OCI-LY7 (cell line): ENCODE results near the gene BRSK2. TPM values are rescaled to one million over a fixed set of nuclear protein-coding genes. Genes with fewer than 3 reads are reported as not detected.
"Not testable (repeated sequence)": the region's sequence is repeated elsewhere in the genome, so short reads cannot be mapped to it uniquely, and the experiment has no call there.

Experiments used
- BruUV-seq: library from RNA; stranded (reverse); fragments of 400-500 nt; replicated peaks from 2 replicates; lab custom pipeline; 2021; lab: Mats Ljungman, UMichigan
- CTCF ChIA-PET: fragments of 300-600 bp; sonication (Branson Sonifier 250); formaldehyde crosslinking; loops from one replicate; lab custom pipeline; 2022; ENCODE audit warnings: antibody characterized with exemption; ENCODE audit not compliant: unreplicated experiment; lab: Charles Lee
- POLR2A ChIA-PET: fragments of 300-600 bp; sonication (Branson Sonifier 250); formaldehyde crosslinking; loops from one replicate; lab custom pipeline; 2022; ENCODE audit warnings: antibody characterized with exemption; lab: Charles Lee
- DNase-seq: peaks from one replicate; pipeline ENCODE4 v3.0.0-alpha.2; 2015; ENCODE audit warnings: low spot score
- H2AFZ ChIP-seq: fragments of 200-600 bp; sonication (generic), shearing (Covaris generic); 2 replicates; pipeline ENCODE4 v1.6.1; 2014; ENCODE audit warnings: mild to moderate bottlenecking, antibody characterized with exemption, low read length, moderate library complexity
- H3K27ac ChIP-seq: fragments of 200-600 bp; sonication (generic); 2 replicates; pipeline ENCODE4 v1.5.1; 2014; ENCODE audit warnings: mixed run types, low read depth, mild to moderate bottlenecking, moderate library complexity, low read length, inconsistent platforms; ENCODE audit not compliant: poor library complexity, severe bottlenecking
- H3K36me3 ChIP-seq: fragments of 200-600 bp; sonication (generic); 2 replicates; pipeline ENCODE4 v1.6.1; 2014; ENCODE audit warnings: mild to moderate bottlenecking, antibody characterized with exemption, low read length, moderate library complexity, mixed read lengths; ENCODE audit not compliant: insufficient read depth
- H3K4me1 ChIP-seq: fragments of 200-600 bp; sonication (generic); 2 replicates; pipeline ENCODE4 v1.5.1; 2014; ENCODE audit warnings: mild to moderate bottlenecking, low read length; ENCODE audit not compliant: insufficient read depth, poor library complexity, severe bottlenecking
- H3K4me2 ChIP-seq: fragments of 200-600 bp; sonication (generic); 2 replicates; pipeline ENCODE4 v1.6.1; 2014; ENCODE audit warnings: mild to moderate bottlenecking, low read length
- H3K4me3 ChIP-seq: fragments of 200-600 bp; sonication (generic); 2 replicates; pipeline ENCODE4 v1.5.1; 2014; ENCODE audit warnings: mild to moderate bottlenecking, low read depth, low read length; ENCODE audit not compliant: poor library complexity, severe bottlenecking
- H3K79me2 ChIP-seq: fragments of 200-600 bp; sonication (generic); 2 replicates; pipeline ENCODE4 v1.6.1; 2016; ENCODE audit warnings: low read depth, mild to moderate bottlenecking, low read length, moderate library complexity, mixed read lengths; ENCODE audit not compliant: insufficient read depth
- H3K9me2 ChIP-seq: fragments of 200-600 bp; sonication (generic); 2 replicates; pipeline ENCODE4 v1.6.1; 2016; ENCODE audit warnings: mild to moderate bottlenecking, low read length, mixed read lengths; ENCODE audit not compliant: insufficient read depth
- H3K9me3 ChIP-seq: fragments of 200-600 bp; sonication (generic); 2 replicates; pipeline ENCODE4 v1.6.1; 2014; ENCODE audit warnings: mild to moderate bottlenecking, mixed run types, low read length, mixed read lengths
- H4K20me1 ChIP-seq: fragments of 200-600 bp; sonication (generic); 2 replicates; pipeline ENCODE4 v1.6.1; 2014; ENCODE audit warnings: mild to moderate bottlenecking, antibody characterized with exemption, low read length, moderate library complexity, mixed read lengths; ENCODE audit not compliant: insufficient read depth
- CTCF ChIP-seq: fragments of 200-600 bp; sonication (generic); conservative IDR thresholded peaks from 2 replicates; pipeline ENCODE4 v1.5.1; 2014; ENCODE audit warnings: mild to moderate bottlenecking, antibody characterized with exemption, low read length, moderate library complexity, mixed read lengths
- EZH2phosphoT487 ChIP-seq: fragments of 200-600 bp; sonication (generic); IDR thresholded peaks from 2 replicates; pipeline ENCODE4 v1.6.1; 2018; ENCODE audit warnings: low read depth, borderline replicate concordance, mild to moderate bottlenecking, mixed run types, antibody characterized with exemption, low read length, moderate library complexity, mixed read lengths
- intact Hi-C: fragments of 100-400 bp; cut with micrococcal nuclease; formaldehyde crosslinking; loops from one replicate; pipeline ENCODE4 v1.10.0; 2022; ENCODE audit not compliant: unreplicated experiment
- total RNA-seq, 2 experiments: library from RNA; depleted of rRNA in 1 of 2; stranded (reverse); fragments of >200 nt in 1 of 2; shearing (Covaris generic) in 1 of 2; gene quantifications; 2 replicates each; pipeline ENCODE4 v1.2.3, GENCODE V29; 2014 to 2022

The BRSK2 gene
- total RNA-seq, 2 experiments from 2014 or later: not detected

GRCh38 chr11:1422981-1423380 is 33.2 kb downstream of the BRSK2 start:
- Histone ChIP-seq H4K20me1 (no peaks in the 10 kb centered on the region), H3K9me2 (no peaks in the 10 kb centered on the region), H3K4me2 (no peak overlapping the region), H3K4me1 (no peaks in the 10 kb centered on the region), H2AFZ (no peak overlapping the region), H3K27ac (no peak overlapping the region), H3K79me2 (no peaks in the 10 kb centered on the region), H3K9me3 (peaks cover 10% of the 10 kb centered on the region; the same call in 1 of the 2 replicates), H3K36me3 (no peaks in the 10 kb centered on the region), H3K4me3 (no peak overlapping the region)
- ChIA-PET POLR2A (no interaction called here), CTCF (no interaction called here)
- TF ChIP-seq EZH2phosphoT487 (no peak), CTCF (no peak)
- no TSS peak for BruUV-seq
- no peak for DNase-seq
- intact Hi-C loops: no loop called here

- CTCF ChIA-PET, intact Hi-C loops, H3K4me2 ChIP-seq, BruUV-seq, H3K79me2 ChIP-seq, H3K4me3 ChIP-seq, H3K9me2 ChIP-seq, DNase-seq, H3K9me3 ChIP-seq, H2AFZ ChIP-seq, H3K27ac ChIP-seq, POLR2A ChIA-PET, H3K4me1 ChIP-seq, H3K36me3 ChIP-seq, H4K20me1 ChIP-seq: not testable (repeated sequence)
These were observed 33.7 kb downstream of the BRSK2 start for GRCh38 chr11:1423406-1423805.

- Histone ChIP-seq H3K9me2 (no peaks in the 10 kb centered on the region), H2AFZ (no peak overlapping the region), H3K27ac (no peak overlapping the region), H3K79me2 (no peaks in the 10 kb centered on the region), H3K4me2 (no peak overlapping the region), H3K4me1 (no peaks in the 10 kb centered on the region), H3K9me3 (no peaks in the 10 kb centered on the region), H4K20me1 (no peaks in the 10 kb centered on the region), H3K4me3 (no peak overlapping the region), H3K36me3 (no peaks in the 10 kb centered on the region)
- ChIA-PET CTCF (no interaction called here), POLR2A (no interaction called here)
- intact Hi-C loops: no loop called here
- no peak for DNase-seq
- TF ChIP-seq EZH2phosphoT487 (no peak), CTCF (no peak)
- BruUV-seq: no TSS peak
These were observed 35.3 kb downstream of the BRSK2 start for GRCh38 chr11:1425006-1425405.
